ENCODE measurements around the gene FAM118B.

- TF ChIP-seq CTCF (IDR thresholded peaks at IDR 0.05; ENCODE audit: insufficient read depth, low read depth, low read length) (no peak), EZH2 (IDR thresholded peaks at IDR 0.05; ENCODE audit: insufficient read depth, low read length) (no peak)
Measured at GRCh38 chr11:126214841-126215240, 3.3 kb downstream of the FAM118B start.

Measured in astrocyte (in vitro differentiated cells and primary cell).